ENCODE measurements around the gene MPPE1.

GRCh38 chr18:11940956-11941355 is 32.8 kb upstream of the MPPE1 start:
- TF ChIP-seq CTCF (IDR thresholded peaks at IDR 0.05) (no peak), POLR2AphosphoS5 (IDR thresholded peaks at IDR 0.05) (no peak), EP300 (IDR thresholded peaks at IDR 0.05) (no peak), POLR2A (IDR thresholded peaks at IDR 0.05) (no peak)

Data from upper lobe of left lung (tissue), 4 donors.